ENCODE results near the gene IDNK.
A peak's percentile ranks its signal among the peaks of the same experiment; 100 is the strongest.

IDNK gene

GRCh38 chr9:83636813-83637212 is 13.9 kb downstream of the IDNK start:
- DNase-seq, result no peak

DNA sequence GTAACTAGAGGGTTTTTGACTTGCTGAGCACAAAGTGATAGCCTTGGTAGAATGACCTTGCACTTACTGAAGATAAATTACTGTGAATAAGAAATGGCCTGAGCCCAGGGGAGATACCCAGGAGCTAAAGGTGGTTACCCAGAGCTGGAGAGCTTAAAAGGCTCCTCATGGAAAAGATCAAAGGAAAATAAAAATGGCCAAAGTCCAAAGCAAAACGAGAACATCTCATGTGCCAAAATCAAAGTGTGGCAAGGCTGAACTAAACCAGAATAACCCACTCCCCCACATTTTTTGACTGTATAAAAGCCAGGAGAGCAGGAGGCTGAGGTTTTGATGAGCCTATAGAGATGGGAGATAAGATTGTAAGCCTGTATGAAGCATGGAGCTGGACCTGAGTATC is 14.4 kb downstream of the IDNK start:
- DNase-seq, result no peak

DNA sequence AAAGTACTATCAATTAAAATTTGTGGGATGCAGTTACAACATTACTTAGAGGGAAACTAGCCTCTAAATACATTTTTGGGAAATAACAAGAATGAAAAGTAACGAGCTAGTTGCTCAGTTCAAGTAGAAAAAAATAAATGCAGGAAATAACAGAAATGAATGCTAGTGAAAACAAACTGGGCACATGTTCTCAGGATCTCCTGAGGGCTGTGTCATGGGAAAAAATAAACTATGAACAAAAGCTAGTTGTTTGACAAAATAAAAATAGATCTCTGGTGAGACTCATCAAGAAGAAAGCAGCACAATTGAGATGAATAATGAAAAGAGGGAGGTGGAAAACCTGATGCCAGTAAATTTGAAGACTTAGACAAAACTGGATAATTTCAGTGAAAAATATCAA is 16.3 kb downstream of the IDNK start:
- no peak for DNase-seq

DNA sequence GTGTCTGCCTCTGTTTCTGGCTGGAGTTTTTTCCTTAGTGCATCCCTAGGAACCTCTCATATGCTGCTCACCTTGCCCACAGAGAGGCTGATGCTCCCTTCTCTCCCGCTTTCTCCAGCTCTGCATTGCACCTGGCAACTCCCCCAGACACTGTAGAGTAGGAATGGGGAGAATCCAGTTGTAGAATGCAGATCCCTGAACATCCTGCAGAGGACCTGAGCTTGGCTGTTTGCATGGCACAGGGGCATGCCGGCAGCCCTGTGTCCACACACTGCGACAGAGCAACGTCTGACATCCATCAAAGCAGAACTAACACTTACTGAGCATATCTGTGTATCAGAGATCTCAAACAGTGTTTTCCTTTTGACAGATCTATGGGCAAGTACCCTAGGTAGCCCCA is 19.9 kb downstream of the IDNK start:
- no peak for DNase-seq

DNA sequence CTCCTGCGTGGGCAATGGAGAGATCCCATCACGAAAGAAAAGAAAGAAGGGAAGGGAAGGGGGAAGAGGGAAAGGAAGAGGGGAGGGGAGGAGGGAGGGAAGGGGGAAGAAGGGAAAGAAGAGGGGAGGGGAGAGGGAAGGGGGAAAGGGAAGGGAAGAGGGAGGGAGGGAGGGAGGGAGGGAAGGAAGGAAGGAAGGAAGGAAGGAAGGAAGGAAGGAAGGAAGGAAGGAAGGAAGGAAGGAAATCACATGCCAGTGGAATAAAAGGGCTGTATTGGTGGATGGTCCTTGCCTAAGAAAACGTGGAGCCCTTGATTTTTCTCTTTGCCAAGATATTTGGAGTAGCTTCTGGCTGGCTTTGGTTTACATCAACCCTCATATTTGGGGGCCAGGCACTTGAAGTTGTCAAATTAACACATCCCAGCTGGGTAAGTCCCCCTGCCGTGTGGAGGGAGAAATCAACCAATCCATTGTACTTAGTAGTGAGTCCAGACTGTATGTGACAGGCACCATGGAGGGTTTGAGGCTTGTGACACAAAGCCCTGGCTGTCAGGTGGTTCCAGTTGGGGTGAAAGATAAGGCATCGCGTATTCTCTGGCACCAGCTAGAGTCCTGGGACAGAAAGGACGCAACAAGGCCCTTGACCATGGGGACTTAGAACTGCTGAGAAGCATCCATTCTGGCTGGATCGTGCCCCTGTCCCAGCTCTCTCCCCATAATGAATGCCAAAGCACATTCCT is 23.7 kb downstream of the IDNK start:
- DNase-seq, result no peak

- peak; percentile 77 for DNase-seq
These were observed 26.1 kb downstream of the IDNK start for GRCh38 chr9:83649080-83649479.

DNA sequence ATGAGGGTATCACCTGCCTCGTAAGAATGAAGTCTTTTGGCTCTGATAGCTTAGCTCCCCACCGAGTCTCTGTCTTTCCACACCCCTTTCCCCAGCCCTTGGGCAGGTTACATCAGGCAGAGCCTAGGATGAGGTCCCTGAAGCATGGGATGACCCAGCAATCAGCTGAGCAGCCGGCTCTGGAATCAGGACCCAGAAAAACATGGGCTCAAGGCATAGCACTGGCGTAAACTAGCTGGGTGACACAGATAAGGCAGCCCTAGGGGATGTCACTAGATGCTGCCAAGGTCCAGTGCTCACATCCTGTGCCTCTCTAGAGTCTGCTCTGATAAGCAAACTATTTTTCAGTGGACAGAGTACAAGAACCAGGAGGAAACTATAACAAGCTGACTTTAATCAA is 26.6 kb downstream of the IDNK start:
- no peak for DNase-seq

GRCh38 chr9:83651558-83651957 is 28.6 kb downstream of the IDNK start:
- DNase-seq, result no peak

- DNase-seq, result no peak
These were observed 29.5 kb downstream of the IDNK start for GRCh38 chr9:83652433-83652832.

GRCh38 chr9:83655433-83655832 is 32.5 kb downstream of the IDNK start:
- DNase-seq, result no peak

DNA sequence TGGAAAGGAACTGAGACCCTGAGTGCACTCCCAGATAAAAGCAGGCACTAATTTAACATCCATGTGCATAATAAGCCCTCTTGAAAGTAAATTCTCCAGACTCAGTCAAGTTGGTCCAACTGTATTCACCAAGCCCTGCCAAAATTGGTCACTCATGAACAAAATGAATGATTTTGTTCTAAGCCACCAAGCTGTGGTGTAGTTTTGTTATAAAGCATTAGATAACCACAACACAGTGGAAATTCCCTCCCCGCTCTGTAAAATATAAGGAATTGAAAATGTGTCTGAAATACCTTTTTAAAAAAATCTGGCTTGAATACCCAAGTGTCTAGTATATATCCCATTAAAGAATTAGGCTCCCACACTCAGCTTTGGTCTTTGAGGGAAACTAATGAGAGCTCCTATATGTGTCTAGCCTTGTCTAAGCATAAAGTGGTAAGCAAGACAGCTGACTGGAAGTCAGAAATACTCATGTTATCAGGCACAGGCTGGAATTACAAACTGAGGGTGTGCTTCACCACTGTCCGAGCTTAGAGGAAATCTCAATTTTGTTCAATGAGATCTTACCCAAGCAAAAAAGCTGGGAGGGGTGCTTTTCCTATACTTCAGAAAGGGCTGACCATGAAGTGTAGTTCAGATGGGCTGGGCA is 33.2 kb downstream of the IDNK start:
- DNase-seq, result no peak

DNA sequence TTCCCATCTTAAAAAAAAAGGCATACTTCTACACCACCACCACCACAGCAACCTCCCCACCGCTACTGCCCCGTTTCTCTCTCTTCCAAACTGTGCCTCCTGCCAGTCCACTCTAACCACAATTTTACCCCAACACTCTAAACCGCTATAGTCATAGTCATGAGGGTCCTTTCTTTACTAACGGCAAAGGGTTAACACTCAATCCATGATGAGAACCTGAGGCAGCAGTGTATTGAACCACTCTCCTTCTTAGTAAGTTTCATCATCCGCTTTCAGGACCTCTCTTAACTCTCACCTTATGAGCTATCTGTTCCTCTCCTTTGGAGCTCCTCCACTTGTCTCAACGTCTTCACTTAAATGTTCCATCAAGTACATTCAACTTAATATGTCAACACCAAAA is 34.0 kb downstream of the IDNK start:
- no peak for DNase-seq

- DNase-seq, result no peak
These were observed 40.0 kb downstream of the IDNK start for GRCh38 chr9:83662933-83663332.

- DNase-seq, result no peak
These were observed 42.7 kb downstream of the IDNK start for GRCh38 chr9:83665580-83666200.

GRCh38 chr9:83669067-83669466 is 46.1 kb downstream of the IDNK start:
- DNase-seq, result no peak

DNA sequence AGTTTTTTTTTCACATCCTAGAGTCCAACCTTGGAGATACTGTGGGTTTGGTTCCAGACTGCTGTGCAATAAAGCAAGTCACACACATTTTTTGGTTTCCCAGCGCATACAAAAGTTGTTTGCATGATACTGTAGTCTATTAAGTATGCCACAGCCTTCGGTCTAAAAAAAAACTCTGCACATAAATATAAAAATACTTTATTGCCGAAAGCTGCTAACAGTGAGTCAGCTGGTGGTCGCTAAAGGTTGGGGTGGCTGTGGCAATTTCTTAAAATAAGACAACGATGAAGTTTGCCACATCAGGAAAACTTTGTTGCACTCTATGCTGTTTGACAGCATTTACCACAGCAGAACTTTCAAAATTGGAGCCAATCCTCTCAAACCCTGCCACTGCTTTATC is 47.4 kb downstream of the IDNK start:
- no peak for DNase-seq

GRCh38 chr9:83671451-83671850 is 48.5 kb downstream of the IDNK start:
- no peak for DNase-seq

GRCh38 chr9:83675466-83675865 is 52.5 kb downstream of the IDNK start:
- DNase-seq, result no peak

DNA sequence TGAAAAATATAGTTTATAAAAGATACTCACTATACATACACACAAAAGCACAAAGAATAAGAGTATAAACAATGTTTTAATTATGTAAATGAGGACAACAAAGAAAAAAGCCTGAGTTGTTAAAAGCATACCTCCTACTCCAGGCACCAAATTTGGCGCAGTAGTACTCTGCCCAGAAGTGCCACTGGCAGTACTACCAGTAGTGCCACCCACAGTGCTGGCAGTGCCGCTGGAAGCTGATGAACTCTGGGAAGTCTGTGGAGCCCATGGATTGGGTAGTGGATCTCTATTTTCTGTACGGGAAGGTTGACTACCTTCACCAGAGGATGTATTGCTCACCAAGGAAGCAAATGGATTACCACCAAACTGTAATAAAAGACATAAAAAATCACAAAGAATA is 54.7 kb downstream of the IDNK start:
- DNase-seq, result no peak

DNA sequence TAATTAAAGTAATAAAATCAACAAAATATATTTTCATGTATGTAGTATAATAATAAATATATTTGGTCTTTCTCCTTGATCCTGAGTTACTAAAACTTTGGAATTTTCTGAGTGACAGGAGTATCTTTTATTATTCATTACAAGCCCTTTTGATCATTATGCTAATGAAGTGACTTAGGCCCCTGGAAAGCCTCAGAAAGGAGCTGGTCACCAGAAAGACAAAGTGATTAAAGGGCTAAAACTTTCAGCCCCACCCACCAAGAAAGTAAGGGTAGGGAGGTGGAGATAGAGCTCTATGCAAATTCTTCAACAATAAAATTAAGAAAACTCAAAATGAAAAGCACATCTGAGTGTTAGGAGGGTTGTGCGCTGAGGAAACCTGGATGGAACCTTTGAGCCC is 57.3 kb downstream of the IDNK start:
- DNase-seq, result no peak

DNA sequence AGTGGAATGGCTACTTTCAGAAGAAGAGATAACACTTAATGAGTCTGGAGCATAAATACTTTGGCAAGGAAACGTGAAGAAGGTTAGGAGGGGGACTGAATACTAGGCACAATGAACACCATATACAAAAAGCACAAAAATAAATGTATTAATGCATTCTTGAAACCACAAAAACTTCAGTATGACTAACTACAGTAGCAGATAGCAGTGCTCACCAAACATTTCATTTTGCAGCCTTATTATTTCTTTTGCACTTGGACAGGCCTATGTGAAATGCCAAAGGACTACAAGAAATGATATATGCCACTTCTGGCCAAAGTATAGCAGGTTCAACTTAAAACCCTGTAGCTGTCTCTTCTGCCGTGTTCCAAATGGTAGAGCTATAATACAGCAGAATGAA is 58.5 kb downstream of the IDNK start:
- no peak for DNase-seq

GRCh38 chr9:83688921-83689320 is 66.0 kb downstream of the IDNK start:
- no peak for DNase-seq

GRCh38 chr9:83691492-83691891 is 68.5 kb downstream of the IDNK start:
- no peak for DNase-seq

Data from CD4-positive, alpha-beta T cell treated with Interleukin-12 subunit alpha and Interleukin-12 subunit beta, for 1 hour (primary cell).